Fibroblast of lung (primary cell): ENCODE measurements around the gene IGF2. TPM values are rescaled to one million over a fixed set of nuclear protein-coding genes. Genes with fewer than 3 reads are reported as not detected.

ENCODE experiments used
- DNase-seq, 2 donors: peaks; one replicate each; pipeline versions ENCODE4 v3.0.0 to v3.0.0-alpha.2; 2010; ENCODE audit warnings: low read depth in 2 of 2
- H2AFZ ChIP-seq: 2 replicates; pipeline ENCODE4 v1.5.1; 2012; ENCODE audit warnings: low read length, control low read depth, inconsistent platforms
- H3K27ac ChIP-seq: 2 replicates; pipeline ENCODE4 v1.5.1; 2011; ENCODE audit warnings: low read length, control low read depth; ENCODE audit not compliant: insufficient read depth
- H3K27me3 ChIP-seq: 2 replicates; pipeline ENCODE4 v1.5.1; 2011; ENCODE audit warnings: mild to moderate bottlenecking, low read length; ENCODE audit not compliant: control insufficient read depth, insufficient read depth
- H3K36me3 ChIP-seq: 2 replicates; pipeline ENCODE4 v1.5.1; 2011; ENCODE audit warnings: low read length; ENCODE audit not compliant: control insufficient read depth, insufficient read depth
- H3K4me1 ChIP-seq: 2 replicates; pipeline ENCODE4 v1.5.1; 2011; ENCODE audit warnings: low read length; ENCODE audit not compliant: control insufficient read depth, insufficient read depth; ENCODE audit errors: extremely low read depth
- H3K4me2 ChIP-seq: 2 replicates; pipeline ENCODE4 v1.5.1; 2011; ENCODE audit warnings: low read length, control low read depth; ENCODE audit not compliant: insufficient read depth; ENCODE audit errors: extremely low read depth
- H3K4me3 ChIP-seq, 4 experiments: fragments of 200-600 bp in 1 of 4; sonication (generic) in 1 of 4; replicated peaks in 1 of 4; 2 replicates each; pipeline ENCODE4 v1.5.1; 2011 to 2016; ENCODE audit warnings: low read length in 4 of 4, low read depth in 3 of 4, mild to moderate bottlenecking in 3 of 4, control low read depth in 2 of 4, inconsistent platforms in 1 of 4, mixed read lengths in 1 of 4; ENCODE audit not compliant: insufficient read depth in 1 of 4; ENCODE audit errors: control extremely low read depth in 1 of 4
- H3K79me2 ChIP-seq: 2 replicates; pipeline ENCODE4 v1.5.1; 2012; ENCODE audit warnings: mild to moderate bottlenecking, low read length, inconsistent platforms; ENCODE audit not compliant: control insufficient read depth, insufficient read depth
- H3K9ac ChIP-seq: 2 replicates; pipeline ENCODE4 v1.5.1; 2011; ENCODE audit warnings: mild to moderate bottlenecking, low read length, control low read depth; ENCODE audit not compliant: insufficient read depth
- H3K9me3 ChIP-seq: 2 replicates; pipeline ENCODE4 v1.5.1; 2012; ENCODE audit warnings: low read depth, low read length; ENCODE audit not compliant: control insufficient read depth, insufficient read depth
- H4K20me1 ChIP-seq: 2 replicates; pipeline ENCODE4 v1.5.1; 2011; ENCODE audit warnings: low read length; ENCODE audit not compliant: control insufficient read depth, insufficient read depth; ENCODE audit errors: extremely low read depth
- CTCF ChIP-seq, 2 donors: IDR thresholded peaks in 1 of 2; conservative IDR thresholded peaks in 1 of 2; 1 replicate in 1 of 2; 2 replicates in 1 of 2; pipeline ENCODE4 v1.5.1; 2011 to 2012; ENCODE audit warnings: low read length in 2 of 2, control low read depth in 1 of 2, inconsistent platforms in 1 of 2, low read depth in 1 of 2, mild to moderate bottlenecking in 1 of 2
- EZH2 ChIP-seq: IDR thresholded peaks from 2 replicates; pipeline ENCODE4 v1.5.1; 2012; ENCODE audit warnings: low read length, control low read depth, mild to moderate bottlenecking; ENCODE audit errors: missing control alignments
- polyA plus RNA-seq, 2 donors: library from polyadenylated mRNA; depleted of rRNA in 1 of 2; stranded (reverse) in 1 of 2; unstranded in 1 of 2; fragments of >200 nt; gene quantifications; 2 replicates each; pipeline ENCODE4 v1.2.1, GENCODE V29; 2011 to 2012; ENCODE audit warnings: missing spikeins in 1 of 2
- total RNA-seq: library from RNA; depleted of rRNA; stranded (reverse); fragments of >200 nt; gene quantifications from 2 replicates; pipeline ENCODE4 v1.2.1, GENCODE V29; 2014

Gene IGF2
- total and polyA plus RNA-seq, 2 donors (not counting 1 experiment from before 2014, with no cell fraction given) = 0.08 to 0.17 TPM

DNA sequence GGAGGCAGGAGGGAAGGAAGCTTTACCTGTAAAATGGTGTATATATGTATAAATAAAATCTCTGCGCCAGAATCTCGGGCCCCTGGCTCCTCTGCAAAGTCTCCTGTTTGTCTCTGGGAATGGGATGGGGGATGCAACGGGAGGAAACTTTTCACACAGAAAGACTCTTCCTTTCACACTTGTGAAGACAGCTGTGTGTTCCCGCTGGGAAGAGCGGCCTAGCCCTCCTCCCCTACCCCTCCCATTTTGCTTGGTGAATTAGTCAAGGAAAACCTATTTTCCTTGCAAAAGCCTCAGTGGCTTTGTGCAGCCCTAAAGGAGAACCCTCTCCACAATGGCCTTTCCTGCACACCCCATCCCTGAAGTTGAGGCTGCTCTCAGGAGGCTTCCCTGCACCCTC lies 9.4 kb upstream of the IGF2 start:
- no peak for DNase-seq
- Histone ChIP-seq H3K9ac (no peak overlapping the region), H3K4me2 (no peak overlapping the region), H3K4me1 (no peaks in the 10 kb centered on the region), H3K27ac (no peak overlapping the region), H3K27me3 (peaks cover 23% of the 10 kb centered on the region), H3K79me2 (no peaks in the 10 kb centered on the region), H3K36me3 (no peaks in the 10 kb centered on the region), H4K20me1 (no peaks in the 10 kb centered on the region), H3K4me3 (no peak overlapping the region), H3K9me3 (no peaks in the 10 kb centered on the region), H2AFZ (no peak overlapping the region)
- TF ChIP-seq CTCF (conservative IDR thresholded peaks at IDR 0.05 in 1 of 2, IDR thresholded peaks at IDR 0.05 in 1 of 2; ENCODE audit: low read depth in 1 of 2, low read length in 2 of 2) (no peak), EZH2 (no peak)

DNA sequence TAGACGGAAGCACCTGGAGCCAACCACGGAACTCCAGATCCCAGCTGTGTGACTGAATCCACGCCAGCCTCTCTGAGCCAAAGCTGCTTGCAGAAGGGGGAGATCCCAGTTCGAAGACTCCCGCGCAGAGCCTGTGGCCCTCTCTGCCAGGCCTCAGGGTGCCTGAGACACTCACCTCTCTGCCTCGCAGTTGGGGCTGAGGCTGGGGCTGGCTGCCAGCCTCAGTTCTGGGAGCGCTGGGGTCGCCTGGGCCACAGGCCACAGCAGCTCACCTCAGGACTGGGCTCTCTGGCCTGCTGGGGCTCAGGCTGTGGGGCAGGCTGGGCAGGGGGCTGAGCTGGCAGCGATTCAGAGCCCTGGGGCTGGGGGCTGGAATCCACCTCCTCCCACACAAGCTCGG lies 8.2 kb upstream of the IGF2 start:
- H3K36me3 ChIP-seq = no peaks in the 10 kb centered on the region
- TF ChIP-seq CTCF (conservative IDR thresholded peaks at IDR 0.05 in 1 of 2, IDR thresholded peaks at IDR 0.05 in 1 of 2; ENCODE audit: low read depth in 1 of 2, low read length in 2 of 2) = no peak
- no peak for TF ChIP-seq EZH2
- no peaks in the 10 kb centered on the region for H4K20me1 ChIP-seq
- H3K4me3 ChIP-seq = no peak overlapping the region
- H3K9ac ChIP-seq = no peak overlapping the region
- H3K9me3 ChIP-seq = no peaks in the 10 kb centered on the region
- H3K27me3 ChIP-seq = peaks cover 30% of the 10 kb centered on the region
- no peaks in the 10 kb centered on the region for H3K4me1 ChIP-seq
- no peak overlapping the region for H2AFZ ChIP-seq
- no peak overlapping the region for H3K4me2 ChIP-seq
- no peak for DNase-seq
- no peaks in the 10 kb centered on the region for H3K79me2 ChIP-seq
- no peak overlapping the region for H3K27ac ChIP-seq

- Histone ChIP-seq H3K9me3 (no peaks in the 10 kb centered on the region), H3K4me1 (no peaks in the 10 kb centered on the region), H3K4me2 (no peak overlapping the region), H3K4me3 (no peak overlapping the region), H3K79me2 (no peaks in the 10 kb centered on the region), H4K20me1 (peaks cover 1% of the 10 kb centered on the region), H3K27me3 (peaks cover 38% of the 10 kb centered on the region), H2AFZ (no peak overlapping the region), H3K9ac (no peak overlapping the region), H3K36me3 (no peaks in the 10 kb centered on the region), H3K27ac (no peak overlapping the region)
- no peak for DNase-seq
- TF ChIP-seq CTCF (conservative IDR thresholded peaks at IDR 0.05 in 1 of 2, IDR thresholded peaks at IDR 0.05 in 1 of 2; ENCODE audit: low read depth in 1 of 2, low read length in 2 of 2) = no peak
These were observed 6.9 kb upstream of the IGF2 start for GRCh38 chr11:2146051-2146450.
